HL-60 (cell line): ENCODE data around the gene C17orf113.

Experiments
- DNase-seq, 2 experiments: peaks; one replicate each; pipeline ENCODE4 v3.0.0-alpha.2; 2010 to 2020; ENCODE audit warnings: low read depth in 1 of 2, low spot score in 1 of 2
- H3K27ac ChIP-seq: fragments of 250-450 bp; sonication (Bioruptor Pico); replicated peaks from 2 replicates; pipeline ENCODE4 v1.5.1; 2020; ENCODE audit warnings: mild to moderate bottlenecking, moderate library complexity
- H3K27me3 ChIP-seq: fragments of 250-450 bp; sonication (Bioruptor Pico); 2 replicates; pipeline ENCODE4 v1.5.1; 2021; ENCODE audit warnings: mild to moderate bottlenecking, moderate library complexity; ENCODE audit not compliant: insufficient read depth, poor library complexity, severe bottlenecking
- H3K4me3 ChIP-seq: replicated peaks from 2 replicates; pipeline ENCODE4 v1.5.1; 2011; ENCODE audit warnings: mild to moderate bottlenecking, control low read depth, low read length; ENCODE audit not compliant: insufficient read depth
- CTCF ChIP-seq: IDR thresholded peaks from one replicate; pipeline ENCODE4 v1.5.1; 2011; ENCODE audit warnings: low read length, control low read depth, inconsistent platforms; ENCODE audit not compliant: insufficient read depth
- GABPA ChIP-seq: IDR thresholded peaks from 2 replicates; pipeline ENCODE4 v1.6.1; 2012; ENCODE audit warnings: low read depth
- POLR2AphosphoS5 ChIP-seq: IDR thresholded peaks from 2 replicates; pipeline ENCODE4 v1.6.1; 2012; ENCODE audit warnings: low read depth
- REST ChIP-seq: IDR thresholded peaks from 2 replicates; pipeline ENCODE4 v1.6.1; 2012; ENCODE audit warnings: low read depth; ENCODE audit not compliant: insufficient replicate concordance
- SPI1 ChIP-seq: IDR thresholded peaks from 2 replicates; pipeline ENCODE4 v1.6.1; 2012; ENCODE audit warnings: low read depth, mild to moderate bottlenecking, borderline replicate concordance

Gene C17orf113

GRCh38 chr17:42062681-42063080 is 12.3 kb upstream of the C17orf113 start:
- TF ChIP-seq REST (no peak), SPI1 (no peak), POLR2AphosphoS5 (no peak), GABPA (no peak), CTCF (no peak)
- H3K27ac ChIP-seq: no peak overlapping the region
- DNase-seq: no peak
- H3K4me3 ChIP-seq: no peak overlapping the region
- H3K27me3 ChIP-seq: no peaks in the 10 kb centered on the region

GRCh38 chr17:42061646-42062487 is 11.5 kb upstream of the C17orf113 start:
- DNase-seq: no peak
- H3K27me3 ChIP-seq: no peaks in the 10 kb centered on the region
- no peak overlapping the region for H3K4me3 ChIP-seq
- TF ChIP-seq POLR2AphosphoS5 (no peak), SPI1 (no peak), REST (no peak), CTCF (no peak), GABPA (no peak)
- no peak overlapping the region for H3K27ac ChIP-seq

- TF ChIP-seq SPI1: no peak
- no peak overlapping the region for H3K4me3 ChIP-seq
- H3K27ac ChIP-seq: no peak overlapping the region
- no peaks in the 10 kb centered on the region for H3K27me3 ChIP-seq
- no peak for DNase-seq
These were observed 9.8 kb upstream of the C17orf113 start for GRCh38 chr17:42060231-42060630.

GRCh38 chr17:42059815-42060214 is 9.4 kb upstream of the C17orf113 start:
- TF ChIP-seq GABPA (no peak), POLR2AphosphoS5 (no peak), SPI1 (no peak), REST (no peak), CTCF (no peak)
- Histone ChIP-seq H3K27ac (no peak overlapping the region), H3K27me3 (no peaks in the 10 kb centered on the region), H3K4me3 (no peak overlapping the region)
- no peak for DNase-seq
